Measurements from ENCODE around the gene HCRT.
"Not testable (repeated sequence)": the region's sequence is repeated elsewhere in the genome, so short reads cannot be mapped to it uniquely, and the experiment has no call there.

DNA sequence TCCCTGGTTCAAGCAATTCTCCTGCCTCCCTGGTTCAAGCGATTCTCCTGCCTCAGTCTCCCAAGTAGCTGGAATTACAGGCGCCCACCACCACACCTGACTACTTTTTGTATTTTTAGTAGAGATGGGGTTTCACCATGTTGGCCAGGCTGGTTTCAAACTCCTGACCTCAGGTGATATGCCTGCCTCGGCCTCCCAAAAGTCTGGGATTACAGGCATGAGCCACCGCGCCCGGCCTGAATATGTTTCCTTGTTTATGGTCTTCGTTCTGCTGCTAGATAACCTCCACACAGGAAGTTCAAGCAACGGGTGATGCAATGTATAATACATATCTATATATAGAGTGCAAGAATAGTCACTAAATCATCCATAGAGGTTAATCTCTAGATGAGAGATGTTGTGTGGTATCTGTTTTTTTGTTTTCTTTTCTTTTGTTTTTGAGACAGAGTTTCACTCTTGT lies 20.9 kb upstream of the HCRT start:
- TF ChIP-seq POLR2AphosphoS5 (IDR thresholded peaks at IDR 0.05); EP300 (IDR thresholded peaks at IDR 0.05; ENCODE audit: low read depth): not testable (repeated sequence)
- TF ChIP-seq, protein P1, sequence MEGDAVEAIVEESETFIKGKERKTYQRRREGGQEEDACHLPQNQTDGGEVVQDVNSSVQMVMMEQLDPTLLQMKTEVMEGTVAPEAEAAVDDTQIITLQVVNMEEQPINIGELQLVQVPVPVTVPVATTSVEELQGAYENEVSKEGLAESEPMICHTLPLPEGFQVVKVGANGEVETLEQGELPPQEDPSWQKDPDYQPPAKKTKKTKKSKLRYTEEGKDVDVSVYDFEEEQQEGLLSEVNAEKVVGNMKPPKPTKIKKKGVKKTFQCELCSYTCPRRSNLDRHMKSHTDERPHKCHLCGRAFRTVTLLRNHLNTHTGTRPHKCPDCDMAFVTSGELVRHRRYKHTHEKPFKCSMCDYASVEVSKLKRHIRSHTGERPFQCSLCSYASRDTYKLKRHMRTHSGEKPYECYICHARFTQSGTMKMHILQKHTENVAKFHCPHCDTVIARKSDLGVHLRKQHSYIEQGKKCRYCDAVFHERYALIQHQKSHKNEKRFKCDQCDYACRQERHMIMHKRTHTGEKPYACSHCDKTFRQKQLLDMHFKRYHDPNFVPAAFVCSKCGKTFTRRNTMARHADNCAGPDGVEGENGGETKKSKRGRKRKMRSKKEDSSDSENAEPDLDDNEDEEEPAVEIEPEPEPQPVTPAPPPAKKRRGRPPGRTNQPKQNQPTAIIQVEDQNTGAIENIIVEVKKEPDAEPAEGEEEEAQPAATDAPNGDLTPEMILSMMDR (IDR thresholded peaks at IDR 0.05), result not testable (repeated sequence)

Measured in transverse colon (tissue), 4 donors.